Liver (tissue), 3 donors: ENCODE measurements around the gene MAN1C1.

Experiments used
- CTCF ChIP-seq: fragments of 150-350 bp; IDR thresholded peaks from 2 replicates; pipeline ENCODE4 v1.5.1; 2017; ENCODE audit warnings: improper control_type of control experiment, low read depth, low read length; ENCODE audit not compliant: missing input control
- EGR1 ChIP-seq, 2 donors: IDR thresholded peaks; 2 replicates each; pipeline ENCODE4 v1.6.1; 2016 to 2018; ENCODE audit warnings: antibody characterized with exemption in 2 of 2, low read depth in 2 of 2
- HNF4A ChIP-seq, 2 donors: conservative IDR thresholded peaks; 2 replicates each; pipeline ENCODE4 v1.6.1; 2016; ENCODE audit warnings: antibody characterized with exemption in 2 of 2, mild to moderate bottlenecking in 2 of 2
- JUND ChIP-seq, 2 donors: IDR thresholded peaks; 2 replicates each; pipeline ENCODE4 v1.6.1; 2016; ENCODE audit warnings: antibody characterized with exemption in 2 of 2
- MAX ChIP-seq: IDR thresholded peaks from 2 replicates; pipeline ENCODE4 v1.6.1; 2016; ENCODE audit warnings: antibody characterized with exemption
- RAD21 ChIP-seq, 2 donors: IDR thresholded peaks; 2 replicates each; pipeline ENCODE4 v1.6.1; 2016; ENCODE audit warnings: antibody characterized with exemption in 2 of 2, mild to moderate bottlenecking in 2 of 2
- SP1 ChIP-seq: IDR thresholded peaks from 2 replicates; pipeline ENCODE4 v1.6.1; 2018; ENCODE audit warnings: antibody characterized with exemption, mild to moderate bottlenecking
- TAF1 ChIP-seq: conservative IDR thresholded peaks from 2 replicates; pipeline ENCODE4 v1.6.1; 2016; ENCODE audit warnings: antibody characterized with exemption, mild to moderate bottlenecking
- YY1 ChIP-seq: IDR thresholded peaks from 2 replicates; pipeline ENCODE4 v1.6.1; 2016; ENCODE audit warnings: antibody characterized with exemption, mild to moderate bottlenecking
- TF ChIP-seq, protein P1 (sequence below): IDR thresholded peaks from 2 replicates; pipeline ENCODE4 v1.6.1; 2016; ENCODE audit warnings: antibody characterized with exemption, mild to moderate bottlenecking
- TF ChIP-seq, protein P2 (sequence below): IDR thresholded peaks from 2 replicates; pipeline ENCODE4 v1.6.1; 2016; ENCODE audit warnings: antibody characterized with exemption
- donor health status: healthy.
- donor health status: healthy.

DNA sequence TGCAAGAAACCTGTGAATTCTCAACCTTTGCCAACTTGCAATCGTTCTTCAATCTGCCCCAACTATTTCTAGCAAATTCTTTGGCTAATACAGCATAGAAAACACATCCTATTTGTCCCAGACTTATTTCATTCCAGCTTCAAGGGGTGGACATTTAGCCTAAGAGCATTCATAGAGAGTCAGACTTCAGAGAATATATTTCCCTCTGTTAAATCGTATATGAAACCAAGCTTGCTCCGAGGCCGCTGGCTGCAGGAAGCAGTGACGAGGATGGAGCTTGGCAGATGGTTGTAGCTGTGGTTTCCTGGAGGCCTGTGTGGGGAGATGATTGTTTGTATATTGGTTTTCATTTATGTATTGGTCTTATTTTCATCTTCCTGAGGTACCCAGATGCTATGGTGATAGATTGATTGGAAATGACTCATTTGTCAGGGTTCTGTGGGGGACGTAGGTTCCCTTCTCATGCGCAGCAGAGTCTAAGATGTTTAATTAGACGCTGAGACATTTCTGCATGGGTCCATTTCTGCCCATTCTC, 26.1 kb downstream of the MAN1C1 start:
- TF ChIP-seq TAF1 = no peak
- no peak for TF ChIP-seq HNF4A (conservative IDR thresholded peaks at IDR 0.05)
- TF ChIP-seq CTCF = no peak
- TF ChIP-seq, protein P1, sequence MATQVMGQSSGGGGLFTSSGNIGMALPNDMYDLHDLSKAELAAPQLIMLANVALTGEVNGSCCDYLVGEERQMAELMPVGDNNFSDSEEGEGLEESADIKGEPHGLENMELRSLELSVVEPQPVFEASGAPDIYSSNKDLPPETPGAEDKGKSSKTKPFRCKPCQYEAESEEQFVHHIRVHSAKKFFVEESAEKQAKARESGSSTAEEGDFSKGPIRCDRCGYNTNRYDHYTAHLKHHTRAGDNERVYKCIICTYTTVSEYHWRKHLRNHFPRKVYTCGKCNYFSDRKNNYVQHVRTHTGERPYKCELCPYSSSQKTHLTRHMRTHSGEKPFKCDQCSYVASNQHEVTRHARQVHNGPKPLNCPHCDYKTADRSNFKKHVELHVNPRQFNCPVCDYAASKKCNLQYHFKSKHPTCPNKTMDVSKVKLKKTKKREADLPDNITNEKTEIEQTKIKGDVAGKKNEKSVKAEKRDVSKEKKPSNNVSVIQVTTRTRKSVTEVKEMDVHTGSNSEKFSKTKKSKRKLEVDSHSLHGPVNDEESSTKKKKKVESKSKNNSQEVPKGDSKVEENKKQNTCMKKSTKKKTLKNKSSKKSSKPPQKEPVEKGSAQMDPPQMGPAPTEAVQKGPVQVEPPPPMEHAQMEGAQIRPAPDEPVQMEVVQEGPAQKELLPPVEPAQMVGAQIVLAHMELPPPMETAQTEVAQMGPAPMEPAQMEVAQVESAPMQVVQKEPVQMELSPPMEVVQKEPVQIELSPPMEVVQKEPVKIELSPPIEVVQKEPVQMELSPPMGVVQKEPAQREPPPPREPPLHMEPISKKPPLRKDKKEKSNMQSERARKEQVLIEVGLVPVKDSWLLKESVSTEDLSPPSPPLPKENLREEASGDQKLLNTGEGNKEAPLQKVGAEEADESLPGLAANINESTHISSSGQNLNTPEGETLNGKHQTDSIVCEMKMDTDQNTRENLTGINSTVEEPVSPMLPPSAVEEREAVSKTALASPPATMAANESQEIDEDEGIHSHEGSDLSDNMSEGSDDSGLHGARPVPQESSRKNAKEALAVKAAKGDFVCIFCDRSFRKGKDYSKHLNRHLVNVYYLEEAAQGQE = no peak
- TF ChIP-seq, protein P2, sequence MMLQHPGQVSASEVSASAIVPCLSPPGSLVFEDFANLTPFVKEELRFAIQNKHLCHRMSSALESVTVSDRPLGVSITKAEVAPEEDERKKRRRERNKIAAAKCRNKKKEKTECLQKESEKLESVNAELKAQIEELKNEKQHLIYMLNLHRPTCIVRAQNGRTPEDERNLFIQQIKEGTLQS = no peak
- TF ChIP-seq SP1 = no peak
- TF ChIP-seq MAX = no peak
- no peak for TF ChIP-seq RAD21 (IDR thresholded peaks at IDR 0.05)
- TF ChIP-seq JUND (IDR thresholded peaks at IDR 0.05) = no peak
- TF ChIP-seq EGR1 (IDR thresholded peaks at IDR 0.05; ENCODE audit: low read depth in 2 of 2) = no peak
- TF ChIP-seq YY1 = no peak
